AG09319 (cell line): ENCODE results near the gene OTOP2.

Experiments used
- DNase-seq: peaks from one replicate; pipeline ENCODE4 v3.0.0-alpha.2; 2010; ENCODE audit warnings: low read depth; ENCODE audit errors: extremely low read depth
- CTCF ChIP-seq: IDR thresholded peaks from 2 replicates; pipeline ENCODE4 v1.5.1; 2011; ENCODE audit warnings: low read depth, mild to moderate bottlenecking, inconsistent platforms, low read length, moderate library complexity

The OTOP2 gene

GRCh38 chr17:74922694-74923537 lies 1.2 kb upstream of the OTOP2 start, which contains the start of gene USH1G:
Gene USH1G, minus strand, starts transcription at chr17:74923255. Its CDS starts 182 bp downstream, at chr17:74923073.
- no peak for TF ChIP-seq CTCF

GRCh38 chr17:74923538-74924249 lies 379 bp upstream of the OTOP2 start:
- no peak for DNase-seq
- peak; percentile 48 for TF ChIP-seq CTCF

More at GRCh38 chr17:74922694-74923537, 1.2 kb upstream of the OTOP2 start, which contains the start of gene USH1G:
- DNase-seq = no peak

- TF ChIP-seq CTCF = no peak
- DNase-seq = no peak
These were observed 1.2 kb downstream of the OTOP2 start for GRCh38 chr17:74925242-74925641.

- no peak for DNase-seq
- TF ChIP-seq CTCF = no peak
These were observed 4.7 kb downstream of the OTOP2 start for GRCh38 chr17:74928786-74929185.

- no peak for DNase-seq
- TF ChIP-seq CTCF = no peak
These were observed 6.5 kb downstream of the OTOP2 start for GRCh38 chr17:74930535-74931036.

GRCh38 chr17:74935048-74935447 lies 11.0 kb downstream of the OTOP2 start:
- DNase-seq = no peak
- no peak for TF ChIP-seq CTCF
